GM13976 (cell line): ENCODE measurements around the gene UCHL5.
"Not testable (repeated sequence)": the region's sequence is repeated elsewhere in the genome, so short reads cannot be mapped to it uniquely, and the experiment has no call there.

ENCODE experiments used
- DNase-seq: peaks from one replicate; pipeline ENCODE4 v3.0.0; 2012; ENCODE audit warnings: low spot score
- CTCF ChIP-seq: IDR thresholded peaks from 2 replicates; pipeline ENCODE4 v1.5.1; 2012; ENCODE audit warnings: borderline replicate concordance, mild to moderate bottlenecking; ENCODE audit not compliant: insufficient read depth; ENCODE audit errors: extremely low read depth, missing control alignments, control extremely low read depth
- in situ Hi-C: fragments of 300-500 bp; cut with MboI; formaldehyde crosslinking; loops from one replicate; pipeline ENCODE4 v1.12.0; 2022; ENCODE audit warnings: low sequenced_read_pairs, mixed read lengths, inconsistent platforms; ENCODE audit not compliant: unreplicated experiment

The UCHL5 gene

DNA sequence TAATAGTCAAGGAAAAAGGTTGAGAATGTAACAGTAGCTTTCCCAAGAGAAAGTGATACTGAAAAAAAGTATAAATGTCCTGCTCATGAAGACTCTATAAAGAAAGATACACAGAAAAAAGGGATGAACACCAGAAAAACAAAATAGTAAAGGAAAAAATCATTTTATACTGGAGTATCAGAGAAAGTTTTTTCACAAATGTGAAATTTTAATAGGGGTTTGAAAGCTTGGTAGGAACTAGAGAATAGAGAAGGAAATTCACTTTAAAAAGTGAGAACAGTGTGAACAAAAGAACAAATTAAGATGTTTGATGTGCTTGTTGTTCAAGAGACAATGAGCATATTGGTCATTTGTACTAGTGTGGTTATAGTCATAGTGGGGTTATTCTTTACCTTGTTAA lies 25.6 kb downstream of the UCHL5 start:
- no peak for TF ChIP-seq CTCF
- in situ Hi-C loops: no loop called here
- no peak for DNase-seq

DNA sequence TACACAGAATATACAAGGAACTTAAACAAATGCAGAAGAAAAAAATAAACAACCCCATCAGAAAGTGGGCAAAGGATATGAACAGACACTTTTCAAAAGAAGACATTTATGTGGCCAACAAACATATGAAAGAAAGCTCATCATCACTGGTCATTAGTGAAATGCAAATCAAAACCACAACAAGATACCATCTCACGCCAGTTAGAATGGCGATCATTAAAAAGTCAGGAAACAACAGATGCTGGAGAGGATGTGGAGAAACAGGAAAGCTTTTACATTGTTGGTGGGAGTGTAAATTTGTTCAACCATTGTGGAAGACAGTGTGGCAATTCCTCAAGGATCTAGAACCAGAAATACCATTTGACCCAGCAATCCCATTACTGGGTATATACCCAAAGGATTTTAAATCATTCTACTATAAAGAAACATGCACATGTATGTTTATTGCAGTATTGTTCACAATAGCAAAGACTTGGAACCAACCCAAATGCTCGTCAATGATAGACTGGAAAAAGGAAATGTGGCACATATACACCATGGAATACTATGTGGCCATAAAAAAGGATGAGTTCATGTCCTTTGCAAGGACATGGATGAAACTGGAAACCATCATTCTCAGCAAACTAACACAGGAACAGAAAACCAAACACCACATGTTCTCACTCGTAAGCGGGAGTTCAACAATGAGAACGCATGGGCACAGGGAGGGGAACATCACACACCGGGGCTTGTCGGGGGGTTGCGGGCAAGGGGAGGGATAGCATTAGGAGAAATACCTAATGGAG lies 26.3 kb downstream of the UCHL5 start:
- DNase-seq, in situ Hi-C loops: not testable (repeated sequence)

DNA sequence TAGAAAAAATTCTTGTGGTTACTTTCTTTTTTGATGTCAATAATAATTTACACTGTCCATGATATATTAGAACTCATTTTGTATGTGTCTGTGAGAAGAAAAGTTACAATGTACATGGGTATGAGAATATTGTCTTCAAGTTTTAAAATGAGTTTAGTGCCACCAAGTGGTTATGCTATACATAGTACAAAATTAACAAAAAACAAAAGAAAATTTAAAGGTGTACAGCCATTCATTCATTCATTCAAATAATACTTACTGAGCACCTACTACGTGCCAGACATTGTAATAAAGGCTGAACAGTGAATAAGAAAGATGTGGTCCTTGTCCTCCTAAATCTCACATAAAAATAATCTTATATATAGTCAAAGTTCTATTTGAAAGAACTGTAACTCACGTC lies 27.7 kb downstream of the UCHL5 start:
- in situ Hi-C loops: no loop called here
- peak; percentile 8 for DNase-seq

DNA sequence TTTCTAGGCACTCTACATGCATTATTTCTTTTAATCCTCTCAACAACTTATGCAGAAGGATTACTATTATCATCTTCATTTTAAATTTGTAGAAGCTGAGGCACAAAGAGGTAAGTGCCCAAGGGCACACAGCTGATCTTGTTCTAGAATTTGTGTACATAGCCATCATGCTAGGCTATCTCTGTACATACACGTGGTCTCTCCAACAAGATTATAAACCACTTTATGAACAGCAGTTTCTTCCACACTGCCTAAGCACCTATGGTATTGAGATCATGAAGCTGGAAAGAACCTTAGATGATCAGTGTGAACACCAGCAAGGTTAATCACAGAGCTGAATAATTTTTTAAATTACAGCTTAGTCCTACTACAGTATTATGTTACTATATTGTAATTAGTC lies 28.9 kb downstream of the UCHL5 start:
- TF ChIP-seq CTCF: no peak
- no peak for DNase-seq
- in situ Hi-C loops: no loop called here

More for the DNA sequence above, 27.7 kb downstream of the UCHL5 start:
- TF ChIP-seq CTCF: no peak

GRCh38 chr1:193025218-193025617 lies 33.9 kb downstream of the UCHL5 start:
- no peak for TF ChIP-seq CTCF
- DNase-seq: no peak
- in situ Hi-C loops: no loop called here

GRCh38 chr1:193019442-193020026 lies 39.6 kb downstream of the UCHL5 start:
- in situ Hi-C loops: loop anchor here (10.0 to 25.0 kb wide), 2 partner anchors 207 to 545 kb away; partner anchors contain the start of gene RGS2
- TF ChIP-seq CTCF: peak; percentile 11
- DNase-seq: peak; percentile 18

DNA sequence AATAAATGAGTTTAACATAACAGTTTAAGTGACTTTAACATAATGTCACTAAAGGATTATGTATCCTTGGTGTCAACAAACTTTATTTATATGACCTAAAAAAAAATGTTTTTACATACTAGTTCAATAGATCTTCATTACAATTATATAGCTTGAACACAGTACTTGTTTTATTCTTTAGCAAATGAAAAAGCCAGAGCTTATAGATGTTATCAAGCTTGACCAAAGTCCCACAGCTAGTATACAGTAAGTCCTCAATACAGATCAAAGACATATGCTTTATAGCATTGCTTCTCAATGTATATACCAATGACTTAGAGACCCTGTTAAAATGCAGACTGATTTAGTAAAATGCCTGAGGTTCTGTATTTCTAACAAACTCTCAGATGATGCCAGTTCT lies 42.4 kb downstream of the UCHL5 start:
- no peak for DNase-seq
- no peak for TF ChIP-seq CTCF
- in situ Hi-C loops: loop anchor here (10.0 to 25.0 kb wide), 2 partner anchors 204 to 542 kb away; partner anchors contain the start of gene RGS2
